Adrenal gland (tissue), 12 donors: ENCODE data around the gene PDCD1. TPM values are rescaled to one million over a fixed set of nuclear protein-coding genes. Genes with fewer than 3 reads are reported as not detected.

Experiments used
- DNase-seq, 7 donors: peaks; one replicate each; pipeline ENCODE4 v3.0.0-alpha.2; 2019 to 2020
- H3K27ac ChIP-seq, 5 donors: fragments of 200-600 bp; sonication (generic) in 4 of 5; 1 replicate in 3 of 5; 2 replicates in 2 of 5; pipeline versions ENCODE4 v1.5.1 to v1.8.0; 2016 to 2020; ENCODE audit warnings: mild to moderate bottlenecking in 1 of 5
- H3K27me3 ChIP-seq: fragments of 200-600 bp; 2 replicates; pipeline ENCODE4 v1.8.0; 2021
- H3K36me3 ChIP-seq, 2 donors: fragments of 200-600 bp; replicated peaks in 1 of 2; 1 replicate in 1 of 2; 2 replicates in 1 of 2; pipeline versions ENCODE4 v1.5.1 to v1.8.0; 2018 to 2022
- H3K4me1 ChIP-seq, 2 donors: fragments of 200-600 bp; replicated peaks in 1 of 2; 1 replicate in 1 of 2; 2 replicates in 1 of 2; pipeline versions ENCODE4 v1.5.1 to v1.8.0; 2018 to 2021
- H3K4me3 ChIP-seq, 4 donors: fragments of 200-600 bp; sonication (generic) in 3 of 4; one replicate each; pipeline ENCODE4 v1.5.1; 2016 to 2018
- H3K9me3 ChIP-seq, 3 donors: fragments of 200-600 bp; sonication (generic) in 1 of 3; replicated peaks in 1 of 3; 1 replicate in 2 of 3; 2 replicates in 1 of 3; pipeline versions ENCODE4 v1.5.1 to v1.8.0; 2016 to 2021
- CTCF ChIP-seq, 6 experiments: fragments of 450-650 bp in 4 of 6; fragments of 200-600 bp in 2 of 6; sonication (generic) in 1 of 6; IDR thresholded peaks; 1 replicate in 5 of 6; 2 replicates in 1 of 6; pipeline versions ENCODE4 v1.5.1 to v1.8.0; 2016 to 2021; ENCODE audit warnings: antibody characterized with exemption in 6 of 6, mild to moderate bottlenecking in 2 of 6, moderate library complexity in 1 of 6
- POLR2A ChIP-seq, 2 donors: fragments of 450-650 bp; IDR thresholded peaks; one replicate each; pipeline ENCODE4 v1.6.1; 2017; ENCODE audit warnings: antibody characterized with exemption in 2 of 2, mild to moderate bottlenecking in 2 of 2, moderate library complexity in 1 of 2
- WGBS, 4 donors: extraction: QIAGEN DNeasy Blood & Tissue Kit in 2 of 4; methylation state at CpG; one replicate each; pipeline versions ENCODE4 v1.1.5 to v1.1.7; 2013 to 2017; 5-methylcytosine and 5-hydroxymethylcytosine counted together
- intact Hi-C, 2 donors: fragments of 100-400 bp; cut with DNase I; formaldehyde crosslinking; loops; one replicate each; pipeline versions ENCODE4 v1.14.1 to v1.15.0; 2022 to 2023
- polyA plus RNA-seq, 3 donors: library from polyadenylated mRNA; stranded (reverse); fragments of 200-250 nt in 2 of 3; fragments of 350-450 nt in 1 of 3; fragmentation: Illumina TruSeq in 1 of 3; extraction: RNeasy Lipid Tissue Mini Kit (QIAGEN cat#74804) in 1 of 3; gene quantifications; one replicate each; pipeline ENCODE4 v1.2.3, GENCODE V29; 2013 to 2014
- total RNA-seq, 9 donors: library from RNA; depleted of rRNA in 4 of 9; stranded (reverse); fragments of >200 nt in 4 of 9; fragments of 120-200 nt in 1 of 9; fragmentation: NEBNext Ultra II Directional in 1 of 9; extraction: Animal tissue kit (Norgen Biotek cat#: 25700) in 1 of 9; gene quantifications; one replicate each; pipeline versions ENCODE4 v1.1.0 to v1.2.4, GENCODE V29; 2013 to 2023
- donor health status: healthy with polysubstance abuse.
- donor health status: Bipolar disorder and iron deficiency.
- donor health status: DM: yes; HTN: yes; CAD: no.
- donor health status: DM: no; HTN: no; CAD: no.
- donor health status: DM: no; HTN: no; CAD: no.
- donor health status: DM: yes; HTN: yes; CAD: no.

PDCD1 gene
- total and polyA plus RNA-seq, 12 donors: 0.23 to 2.0 (median 0.45) TPM; not detected in 4

DNA sequence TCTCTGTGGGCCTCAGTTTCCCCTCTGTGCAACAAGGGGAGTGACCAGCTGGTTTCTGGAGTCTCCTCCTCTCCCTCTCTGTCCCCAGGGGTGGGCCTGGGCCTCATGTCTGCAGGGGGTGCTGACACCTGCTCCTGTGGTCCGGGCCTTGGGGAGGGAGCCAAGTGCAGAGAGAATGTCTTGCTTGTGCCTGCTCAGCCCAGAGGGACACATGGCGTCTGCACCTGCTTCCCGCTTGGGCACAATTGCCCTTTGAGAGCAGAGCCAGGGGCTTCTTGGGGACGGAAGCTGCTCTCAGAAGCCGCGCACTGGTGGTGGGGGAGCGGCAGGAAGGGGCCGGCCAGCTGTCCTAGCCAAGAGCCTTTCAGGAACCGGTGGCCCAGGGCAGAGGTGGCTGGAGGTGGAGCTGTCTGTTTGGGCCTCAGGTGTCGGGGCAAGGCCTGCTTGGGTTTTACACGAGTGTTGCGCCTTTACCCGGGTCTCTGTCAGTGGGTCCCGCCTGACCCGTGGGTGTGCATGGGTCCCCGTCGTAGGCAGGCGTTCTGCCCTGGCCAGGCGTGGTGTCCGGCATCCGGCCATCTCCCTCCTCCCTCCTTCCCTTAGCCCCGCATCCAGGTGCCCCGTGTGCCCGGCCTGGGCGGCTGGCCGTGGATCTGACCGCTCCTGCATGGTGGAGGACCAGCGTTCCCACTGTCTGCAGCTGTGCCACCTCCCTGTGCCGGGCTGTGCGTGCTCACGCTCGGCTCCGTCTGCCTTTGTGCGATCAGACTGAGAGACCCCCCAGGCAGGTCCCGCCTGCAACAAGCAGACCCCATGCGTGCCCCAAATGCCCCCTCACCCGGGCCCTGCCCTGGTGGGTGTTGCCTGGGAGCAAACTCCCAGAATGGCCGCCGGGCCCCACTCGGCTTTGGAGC lies 45.7 kb downstream of the PDCD1 start:
- no peaks in the 10 kb centered on the region for H3K9me3 ChIP-seq
- DNase-seq: peak in 2 of 7 donors; percentile 14 to 39
- no peak overlapping the region for H3K4me3 ChIP-seq
- TF ChIP-seq CTCF (IDR thresholded peaks at IDR 0.05) (no peak), POLR2A (IDR thresholded peaks at IDR 0.05) (no peak)
- WGBS, 4 donors: 79 to 89% (median 86%) methylated on average over 20 to 40 of the region's 40 CpGs
- H3K27ac ChIP-seq: no peak overlapping the region
- no peaks in the 10 kb centered on the region for H3K27me3 ChIP-seq
- H3K4me1 ChIP-seq: no peaks in the 10 kb centered on the region
- H3K36me3 ChIP-seq: no peaks in the 10 kb centered on the region
- intact Hi-C loops: no loop called here

DNA sequence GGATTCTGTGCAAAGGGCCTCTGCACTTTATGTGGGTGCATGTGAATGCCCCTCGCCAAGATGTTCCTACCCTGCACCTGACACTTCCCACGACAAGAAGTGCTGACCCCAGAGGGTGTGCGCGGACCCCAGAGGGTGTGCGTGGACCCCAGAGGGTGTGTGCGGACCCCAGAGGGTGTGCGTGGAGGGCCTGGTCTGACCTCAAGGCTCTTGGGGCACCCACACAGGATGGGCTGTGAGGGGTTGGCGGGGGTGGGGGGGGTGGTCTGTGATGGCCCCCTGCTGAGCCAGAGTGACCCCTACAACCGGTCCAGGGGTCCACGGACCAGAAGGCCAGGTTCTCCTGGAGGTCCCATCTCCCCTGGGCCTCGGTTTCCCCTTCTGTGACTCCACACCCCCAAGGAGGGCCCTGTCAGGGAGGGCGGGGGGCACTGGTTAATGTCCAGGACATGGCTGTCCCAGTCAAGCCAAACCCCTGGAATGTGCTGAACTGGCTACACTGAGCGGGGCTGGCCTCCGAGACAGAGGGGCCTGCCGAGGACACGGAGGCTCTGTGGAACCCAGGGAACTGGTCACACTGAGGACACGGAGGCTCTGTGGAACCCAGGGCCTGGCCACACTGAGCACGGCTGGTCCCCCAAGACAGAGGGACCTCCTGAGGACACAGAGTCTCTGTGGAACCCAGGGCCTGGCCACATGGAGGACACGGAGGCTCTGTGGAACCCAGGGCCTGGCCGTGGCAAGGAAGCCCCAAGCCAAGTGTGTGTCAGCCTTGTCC lies 46.6 kb downstream of the PDCD1 start:
- peak in 1 of 7 donors; percentile 48 for DNase-seq
- WGBS, 4 donors: 84 to 90% (median 86%) methylated on average over 2 to 20 of the region's 20 CpGs
- TF ChIP-seq POLR2A (IDR thresholded peaks at IDR 0.05) (no peak), CTCF (IDR thresholded peaks at IDR 0.05) (no peak)
- H3K36me3 ChIP-seq: no peaks in the 10 kb centered on the region
- H3K4me1 ChIP-seq: no peaks in the 10 kb centered on the region
- H3K27ac ChIP-seq: no peak overlapping the region
- no peak overlapping the region for H3K4me3 ChIP-seq
- no peaks in the 10 kb centered on the region for H3K9me3 ChIP-seq
- no peaks in the 10 kb centered on the region for H3K27me3 ChIP-seq
- intact Hi-C loops: no loop called here

GRCh38 chr2:241811201-241811951 lies 47.3 kb downstream of the PDCD1 start:
- no peak overlapping the region for H3K27ac ChIP-seq
- WGBS, 4 donors: 86 to 94% (median 87%) methylated on average over 3 to 27 of the region's 27 CpGs
- TF ChIP-seq CTCF (IDR thresholded peaks at IDR 0.05) (no peak), POLR2A (IDR thresholded peaks at IDR 0.05) (no peak)
- H3K4me3 ChIP-seq: no peak overlapping the region
- H3K36me3 ChIP-seq: no peaks in the 10 kb centered on the region
- H3K9me3 ChIP-seq: no peaks in the 10 kb centered on the region
- H3K4me1 ChIP-seq: no peaks in the 10 kb centered on the region
- no peaks in the 10 kb centered on the region for H3K27me3 ChIP-seq
- intact Hi-C loops: no loop called here
- DNase-seq: peak in 4 of 7 donors; percentile 15 to 61 (median 36)
